DND-41 (cell line): ENCODE measurements around the gene PCDHB3.
"Not testable (repeated sequence)": the region's sequence is repeated elsewhere in the genome, so short reads cannot be mapped to it uniquely, and the experiment has no call there.

Experiments
- ATAC-seq: fragments of 200-7000 bp; cut with Tn5 transposase; 3 replicates; pipeline ENCODE4 v1.9.1; 2021; ENCODE audit warnings: low read depth; ENCODE audit not compliant: insufficient read depth
- DNase-seq: peaks from one replicate; pipeline ENCODE4 v3.0.0-alpha.2; 2020
- H2AFZ ChIP-seq: 2 replicates; pipeline ENCODE4 v1.6.0; 2012; ENCODE audit warnings: low read depth, low read length
- H3K27ac ChIP-seq: 2 replicates; pipeline ENCODE4 v1.5.1; 2012; ENCODE audit warnings: low read length, inconsistent platforms
- H3K27me3 ChIP-seq: fragments of 200-600 bp; sonication (generic); 2 replicates; pipeline ENCODE4 v1.6.0; 2012; ENCODE audit warnings: low read length, mild to moderate bottlenecking, inconsistent platforms; ENCODE audit not compliant: insufficient read depth, poor library complexity
- H3K36me3 ChIP-seq: 2 replicates; pipeline ENCODE4 v1.5.1; 2012; ENCODE audit warnings: low read length, inconsistent platforms; ENCODE audit not compliant: insufficient read depth
- H3K4me1 ChIP-seq: 2 replicates; pipeline ENCODE4 v1.5.1; 2012; ENCODE audit warnings: mild to moderate bottlenecking, low read length; ENCODE audit not compliant: insufficient read depth
- H3K4me2 ChIP-seq: 2 replicates; pipeline ENCODE4 v1.6.0; 2012; ENCODE audit warnings: mild to moderate bottlenecking, moderate library complexity, low read length, inconsistent platforms; ENCODE audit not compliant: insufficient read depth
- H3K4me3 ChIP-seq, 2 experiments: fragments of 200-600 bp in 1 of 2; shearing (Covaris generic) in 1 of 2; 2 replicates each; pipeline ENCODE4 v1.5.1; 2012 to 2016; ENCODE audit warnings: inconsistent platforms in 2 of 2, low read length in 2 of 2, mild to moderate bottlenecking in 2 of 2, low read depth in 1 of 2, moderate library complexity in 1 of 2
- H3K79me2 ChIP-seq: 2 replicates; pipeline ENCODE4 v1.6.0; 2012; ENCODE audit warnings: low read length, inconsistent platforms; ENCODE audit not compliant: insufficient read depth
- H3K9ac ChIP-seq: 2 replicates; pipeline ENCODE4 v1.6.0; 2012; ENCODE audit warnings: low read depth, mild to moderate bottlenecking, inconsistent platforms, low read length, moderate library complexity
- H3K9me3 ChIP-seq: 2 replicates; pipeline ENCODE4 v1.5.1; 2012; ENCODE audit warnings: low read length, moderate library complexity, mild to moderate bottlenecking, inconsistent platforms; ENCODE audit not compliant: insufficient read depth, severe bottlenecking
- H4K20me1 ChIP-seq: 2 replicates; pipeline ENCODE4 v1.6.0; 2012; ENCODE audit warnings: low read length; ENCODE audit not compliant: insufficient read depth
- EZH2 ChIP-seq: IDR thresholded peaks from 3 replicates; pipeline ENCODE4 v1.6.1; 2012; ENCODE audit warnings: borderline replicate concordance, low read depth, mild to moderate bottlenecking, moderate library complexity, low read length, inconsistent platforms; ENCODE audit not compliant: severe bottlenecking
- TF ChIP-seq, protein P1 (sequence below): IDR thresholded peaks from 2 replicates; pipeline ENCODE4 v1.5.1; 2012; ENCODE audit warnings: borderline replicate concordance, low read length, moderate library complexity, mild to moderate bottlenecking; ENCODE audit not compliant: poor library complexity, severe bottlenecking; ENCODE audit errors: extremely low read depth

The PCDHB3 gene

DNA sequence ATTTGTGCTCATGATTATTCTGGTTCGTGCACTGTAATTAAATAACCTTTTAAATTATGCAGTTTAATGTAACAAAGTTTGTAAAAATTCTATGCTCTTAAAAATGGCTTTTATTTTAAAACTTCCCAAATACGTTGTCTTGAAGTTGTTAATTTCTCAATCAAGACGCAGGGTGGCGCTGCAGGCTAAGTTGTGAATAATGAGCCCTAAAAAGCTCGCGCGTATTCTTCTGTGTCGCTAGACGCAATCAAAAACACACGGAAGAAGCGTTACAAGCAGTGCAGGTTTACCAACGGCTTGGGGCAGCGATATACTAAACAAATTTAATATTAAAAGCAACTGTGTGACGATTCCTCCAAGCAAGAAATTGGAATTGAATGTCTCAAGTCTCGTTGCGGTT is 21.3 kb downstream of the PCDHB3 start, which contains the start of gene PCDHB4:
Gene PCDHB4, plus strand, starts transcription at position 256 of the 400 bp plus-strand sequence. CDS start 181 bp downstream, outside the sequence.
- Histone ChIP-seq H2AFZ (no peak within 1 kb of the TSS), H3K9ac (no peak within 1 kb of the TSS), H3K79me2 (no peaks in the 10 kb centered on the region), H3K9me3 (no peaks in the 10 kb centered on the region), H3K4me3 (no peak within 1 kb of the TSS), H3K4me1 (no peaks in the 10 kb centered on the region), H4K20me1 (no peaks in the 10 kb centered on the region), H3K4me2 (no peak within 1 kb of the TSS), H3K27ac (no peak within 1 kb of the TSS), H3K36me3 (no peaks in the 10 kb centered on the region), H3K27me3 (no peaks in the 10 kb centered on the region)
- no peak for ATAC-seq
- DNase-seq, result no peak
- TF ChIP-seq, protein P1, sequence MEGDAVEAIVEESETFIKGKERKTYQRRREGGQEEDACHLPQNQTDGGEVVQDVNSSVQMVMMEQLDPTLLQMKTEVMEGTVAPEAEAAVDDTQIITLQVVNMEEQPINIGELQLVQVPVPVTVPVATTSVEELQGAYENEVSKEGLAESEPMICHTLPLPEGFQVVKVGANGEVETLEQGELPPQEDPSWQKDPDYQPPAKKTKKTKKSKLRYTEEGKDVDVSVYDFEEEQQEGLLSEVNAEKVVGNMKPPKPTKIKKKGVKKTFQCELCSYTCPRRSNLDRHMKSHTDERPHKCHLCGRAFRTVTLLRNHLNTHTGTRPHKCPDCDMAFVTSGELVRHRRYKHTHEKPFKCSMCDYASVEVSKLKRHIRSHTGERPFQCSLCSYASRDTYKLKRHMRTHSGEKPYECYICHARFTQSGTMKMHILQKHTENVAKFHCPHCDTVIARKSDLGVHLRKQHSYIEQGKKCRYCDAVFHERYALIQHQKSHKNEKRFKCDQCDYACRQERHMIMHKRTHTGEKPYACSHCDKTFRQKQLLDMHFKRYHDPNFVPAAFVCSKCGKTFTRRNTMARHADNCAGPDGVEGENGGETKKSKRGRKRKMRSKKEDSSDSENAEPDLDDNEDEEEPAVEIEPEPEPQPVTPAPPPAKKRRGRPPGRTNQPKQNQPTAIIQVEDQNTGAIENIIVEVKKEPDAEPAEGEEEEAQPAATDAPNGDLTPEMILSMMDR, result no peak
- TF ChIP-seq EZH2, result no peak

DNA sequence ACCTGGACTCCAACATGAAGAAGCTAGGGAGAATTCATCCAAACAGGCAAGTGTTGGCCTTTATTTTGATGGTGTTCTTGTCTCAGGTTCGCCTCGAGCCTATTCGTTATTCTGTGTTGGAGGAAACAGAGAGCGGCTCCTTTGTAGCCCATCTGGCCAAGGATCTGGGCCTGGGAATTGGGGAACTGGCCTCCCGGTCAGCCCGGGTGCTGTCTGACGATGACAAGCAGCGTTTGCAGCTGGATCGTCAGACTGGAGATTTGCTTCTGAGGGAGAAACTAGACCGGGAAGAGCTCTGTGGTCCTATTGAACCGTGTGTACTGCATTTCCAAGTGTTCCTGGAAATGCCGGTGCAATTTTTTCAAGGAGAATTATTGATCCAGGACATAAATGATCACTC is 21.7 kb downstream of the PCDHB3 start:
- ATAC-seq (no peak), DNase-seq (no peak)
- H3K27ac ChIP-seq, result no peak overlapping the region
- H3K4me2 ChIP-seq, result no peak overlapping the region
- TF ChIP-seq, protein P1, result no peak
- TF ChIP-seq EZH2, result no peak
- H3K4me1 ChIP-seq, result no peaks in the 10 kb centered on the region
- no peaks in the 10 kb centered on the region for H3K79me2 ChIP-seq
- no peaks in the 10 kb centered on the region for H3K36me3 ChIP-seq
- no peak overlapping the region for H2AFZ ChIP-seq
- no peaks in the 10 kb centered on the region for H3K9me3 ChIP-seq
- H4K20me1 ChIP-seq, result no peaks in the 10 kb centered on the region
- no peaks in the 10 kb centered on the region for H3K27me3 ChIP-seq
- no peak overlapping the region for H3K9ac ChIP-seq
- H3K4me3 ChIP-seq, result no peak overlapping the region

DNA sequence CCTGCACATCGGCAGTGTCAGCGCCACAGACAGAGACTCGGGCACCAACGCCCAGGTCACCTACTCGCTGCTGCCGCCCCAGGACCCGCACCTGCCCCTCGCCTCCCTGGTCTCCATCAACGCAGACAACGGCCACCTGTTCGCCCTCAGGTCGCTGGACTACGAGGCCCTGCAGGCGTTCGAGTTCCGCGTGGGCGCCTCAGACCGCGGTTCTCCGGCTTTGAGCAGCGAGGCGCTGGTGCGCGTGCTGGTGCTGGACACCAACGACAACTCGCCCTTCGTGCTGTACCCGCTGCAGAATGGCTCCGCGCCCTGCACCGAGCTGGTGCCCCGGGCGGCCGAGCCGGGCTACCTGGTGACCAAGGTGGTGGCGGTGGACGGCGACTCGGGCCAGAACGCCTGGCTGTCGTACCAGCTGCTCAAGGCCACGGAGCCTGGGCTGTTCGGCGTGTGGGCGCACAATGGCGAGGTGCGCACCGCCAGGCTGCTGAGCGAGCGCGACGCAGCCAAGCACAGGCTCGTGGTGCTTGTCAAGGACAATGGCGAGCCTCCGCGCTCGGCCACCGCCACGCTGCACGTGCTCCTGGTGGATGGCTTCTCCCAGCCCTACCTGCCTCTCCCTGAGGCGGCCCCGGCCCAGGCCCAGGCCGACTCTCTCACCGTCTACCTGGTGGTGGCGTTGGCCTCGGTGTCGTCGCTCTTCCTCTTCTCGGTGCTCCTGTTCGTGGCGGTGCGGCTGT is 23.3 kb downstream of the PCDHB3 start:
- not testable (repeated sequence) for H3K9me3 ChIP-seq, H3K4me3 ChIP-seq, H4K20me1 ChIP-seq, H3K36me3 ChIP-seq, ATAC-seq, H3K9ac ChIP-seq, H3K4me1 ChIP-seq, DNase-seq, H3K79me2 ChIP-seq, H2AFZ ChIP-seq, H3K27ac ChIP-seq, H3K27me3 ChIP-seq, H3K4me2 ChIP-seq

DNA sequence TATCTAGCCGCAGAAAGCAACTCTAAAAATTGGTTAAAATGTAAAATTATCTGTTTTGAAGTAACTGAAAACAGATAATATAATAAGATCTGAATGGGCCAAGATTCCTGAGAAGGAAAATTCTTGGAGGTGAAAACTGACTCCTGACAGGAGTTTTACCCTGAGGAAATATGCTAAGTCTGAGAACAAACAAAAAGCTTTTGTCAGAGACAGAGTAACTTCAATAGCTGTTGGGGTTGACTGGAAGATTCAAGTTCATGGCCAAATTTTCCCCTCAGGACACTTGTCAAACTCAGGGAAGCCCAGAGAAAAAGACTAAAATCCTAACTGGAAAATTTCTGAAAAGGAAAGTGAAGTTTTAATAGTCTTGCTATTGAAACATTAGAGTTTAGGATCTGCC is 27.0 kb downstream of the PCDHB3 start:
- H2AFZ ChIP-seq, result no peak overlapping the region
- no peaks in the 10 kb centered on the region for H3K4me1 ChIP-seq
- H3K27me3 ChIP-seq, result no peaks in the 10 kb centered on the region
- ATAC-seq (no peak), DNase-seq (no peak)
- H4K20me1 ChIP-seq, result no peaks in the 10 kb centered on the region
- H3K9me3 ChIP-seq, result no peaks in the 10 kb centered on the region
- no peak overlapping the region for H3K4me3 ChIP-seq
- H3K27ac ChIP-seq, result no peak overlapping the region
- TF ChIP-seq EZH2, result no peak
- TF ChIP-seq, protein P1, result no peak
- H3K36me3 ChIP-seq, result no peaks in the 10 kb centered on the region
- H3K4me2 ChIP-seq, result no peak overlapping the region
- no peak overlapping the region for H3K9ac ChIP-seq
- no peaks in the 10 kb centered on the region for H3K79me2 ChIP-seq
